Neutrophil (primary cell): Measurements from ENCODE around the gene TMPRSS9.

Experiments used
- H3K27ac ChIP-seq: fragments of 200-600 bp; sonication (generic); 2 replicates; pipeline ENCODE4 v1.5.1; 2016; ENCODE audit warnings: mild to moderate bottlenecking, moderate library complexity
- H3K27me3 ChIP-seq: fragments of 200-600 bp; sonication (generic); 2 replicates; pipeline ENCODE4 v1.6.0; 2016; ENCODE audit warnings: mild to moderate bottlenecking
- H3K36me3 ChIP-seq: fragments of 200-600 bp; sonication (generic); 2 replicates; pipeline ENCODE4 v1.5.1; 2017
- H3K4me1 ChIP-seq, 2 experiments: fragments of 200-600 bp in 1 of 2; sonication (generic) in 1 of 2; 1 replicate in 1 of 2; 2 replicates in 1 of 2; pipeline versions ENCODE4 v1.5.1 to v1.6.1; 2013 to 2016; ENCODE audit warnings: low read depth in 1 of 2, low read length in 1 of 2, mild to moderate bottlenecking in 1 of 2, moderate library complexity in 1 of 2; ENCODE audit not compliant: control insufficient read depth in 1 of 2, insufficient read depth in 1 of 2
- H3K4me3 ChIP-seq, 2 experiments: fragments of 200-600 bp in 1 of 2; sonication (generic) in 1 of 2; 1 replicate in 1 of 2; 2 replicates in 1 of 2; pipeline ENCODE4 v1.5.1; 2013 to 2016; ENCODE audit warnings: low read depth in 1 of 2, low read length in 1 of 2, mild to moderate bottlenecking in 1 of 2, moderate library complexity in 1 of 2
- H3K9me3 ChIP-seq: fragments of 200-600 bp; sonication (generic); 2 replicates; pipeline ENCODE4 v1.5.1; 2016
- CTCF ChIP-seq: fragments of 200-600 bp; sonication (generic); IDR thresholded peaks from 2 replicates; pipeline ENCODE4 v1.5.1; 2016; ENCODE audit warnings: antibody characterized with exemption

Gene TMPRSS9

GRCh38 chr19:2419754-2420153 lies 59.7 kb downstream of the TMPRSS9 start:
- no peaks in the 10 kb centered on the region for H3K36me3 ChIP-seq
- H3K27ac ChIP-seq: no peak overlapping the region
- no peaks in the 10 kb centered on the region for H3K9me3 ChIP-seq
- peaks cover 9 to 24% of the 10 kb centered on the region in 2 experiments for H3K4me1 ChIP-seq
- H3K4me3 ChIP-seq: no peak overlapping the region
- TF ChIP-seq CTCF: no peak
- no peaks in the 10 kb centered on the region for H3K27me3 ChIP-seq

- TF ChIP-seq CTCF: no peak
- Histone ChIP-seq H3K27me3 (no peaks in the 10 kb centered on the region), H3K9me3 (no peaks in the 10 kb centered on the region), H3K4me1 (peaks cover 9 to 24% of the 10 kb centered on the region in 2 experiments), H3K27ac (no peak overlapping the region), H3K36me3 (no peaks in the 10 kb centered on the region), H3K4me3 (no peak overlapping the region)
These were observed 60.4 kb downstream of the TMPRSS9 start for GRCh38 chr19:2420490-2420889.

- H3K9me3 ChIP-seq: no peaks in the 10 kb centered on the region
- H3K27me3 ChIP-seq: no peaks in the 10 kb centered on the region
- H3K36me3 ChIP-seq: no peaks in the 10 kb centered on the region
- H3K4me1 ChIP-seq: peaks cover 9 to 28% of the 10 kb centered on the region in 2 experiments
- no peak overlapping the region for H3K4me3 ChIP-seq
- H3K27ac ChIP-seq: no peak overlapping the region
- no peak for TF ChIP-seq CTCF
These were observed 61.7 kb downstream of the TMPRSS9 start for GRCh38 chr19:2421581-2422306.

DNA sequence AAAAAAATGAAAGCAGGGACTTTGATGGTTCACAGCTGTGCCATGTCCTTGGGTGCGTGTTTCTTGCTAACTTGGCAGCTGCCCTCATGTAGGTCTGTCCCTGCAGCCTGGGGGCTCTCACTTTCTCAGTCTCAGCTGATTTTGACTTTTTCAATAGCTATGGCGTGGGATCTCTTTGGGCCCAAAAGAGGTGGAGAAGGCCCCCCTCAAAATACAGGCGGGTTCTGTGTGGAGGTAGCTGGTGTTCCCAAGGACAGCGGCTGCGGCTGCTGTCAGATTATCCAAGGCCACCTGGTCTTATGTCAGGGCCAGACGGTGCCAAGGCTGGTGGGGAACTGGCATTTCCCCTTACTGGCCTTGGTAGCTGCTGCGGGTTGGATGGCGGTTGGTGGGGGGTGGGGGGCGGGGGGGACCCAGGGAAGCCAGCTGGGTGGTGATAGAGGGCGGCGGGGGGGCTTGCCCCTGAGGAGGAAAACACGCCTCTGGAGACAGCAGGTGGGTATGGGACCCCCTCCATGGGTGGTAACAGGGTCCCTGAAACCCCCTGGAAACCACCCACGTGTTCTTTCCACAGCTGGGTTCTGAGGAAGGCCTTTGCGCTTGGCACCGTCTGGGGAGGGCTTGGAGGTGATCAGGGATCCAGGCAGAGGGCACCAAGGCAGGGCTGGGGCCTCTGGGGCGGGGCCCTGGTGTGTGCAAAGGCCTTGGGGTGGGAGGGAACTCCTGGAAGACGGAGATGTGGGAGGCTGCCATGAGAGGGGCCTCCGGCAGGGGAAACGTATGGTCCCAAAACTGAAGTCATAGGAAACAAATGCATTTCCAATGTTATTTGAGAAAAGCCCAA lies 63.2 kb downstream of the TMPRSS9 start:
- Histone ChIP-seq H3K4me3 (no peak overlapping the region), H3K36me3 (no peaks in the 10 kb centered on the region), H3K27me3 (no peaks in the 10 kb centered on the region), H3K27ac (no peak overlapping the region), H3K9me3 (no peaks in the 10 kb centered on the region), H3K4me1 (peaks cover 18 to 37% of the 10 kb centered on the region in 2 experiments)
- TF ChIP-seq CTCF: no peak

- Histone ChIP-seq H3K4me1 (peaks cover 18 to 39% of the 10 kb centered on the region in 2 experiments), H3K27me3 (no peaks in the 10 kb centered on the region), H3K4me3 (no peak overlapping the region), H3K36me3 (no peaks in the 10 kb centered on the region), H3K9me3 (no peaks in the 10 kb centered on the region), H3K27ac (no peak overlapping the region)
- TF ChIP-seq CTCF: no peak
These were observed 64.0 kb downstream of the TMPRSS9 start for GRCh38 chr19:2423915-2424685.
